GM21367 (cell line): ENCODE measurements around the gene HES5.

Experiments used
- ATAC-seq: cut with Tn5 transposase; IDR thresholded peaks from one replicate; pipeline ENCODE4 v1.9.1; 2021; ENCODE audit not compliant: unreplicated experiment

Gene HES5

GRCh38 chr1:2502661-2503553 is 27.2 kb downstream of the HES5 start:
- ATAC-seq = no peak

GRCh38 chr1:2502210-2502609 is 27.9 kb downstream of the HES5 start:
- ATAC-seq = no peak

DNA sequence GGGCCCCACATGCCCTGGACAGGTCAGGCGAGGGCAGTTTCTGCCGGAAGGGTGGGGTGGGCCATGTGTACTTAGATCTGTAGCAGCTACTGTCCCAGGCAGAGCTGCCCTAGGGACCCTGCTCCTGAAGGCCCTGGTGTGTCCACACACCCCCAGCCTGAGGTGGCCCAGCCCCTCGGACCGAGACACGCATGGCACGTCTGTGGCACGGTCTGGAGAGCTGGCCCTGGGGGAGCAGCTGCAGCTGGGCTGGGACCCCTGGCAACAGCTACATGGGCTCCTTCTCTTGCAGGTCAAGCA is 28.3 kb downstream of the HES5 start:
- ATAC-seq = no peak

GRCh38 chr1:2501041-2501819 is 28.8 kb downstream of the HES5 start:
- ATAC-seq = no peak

DNA sequence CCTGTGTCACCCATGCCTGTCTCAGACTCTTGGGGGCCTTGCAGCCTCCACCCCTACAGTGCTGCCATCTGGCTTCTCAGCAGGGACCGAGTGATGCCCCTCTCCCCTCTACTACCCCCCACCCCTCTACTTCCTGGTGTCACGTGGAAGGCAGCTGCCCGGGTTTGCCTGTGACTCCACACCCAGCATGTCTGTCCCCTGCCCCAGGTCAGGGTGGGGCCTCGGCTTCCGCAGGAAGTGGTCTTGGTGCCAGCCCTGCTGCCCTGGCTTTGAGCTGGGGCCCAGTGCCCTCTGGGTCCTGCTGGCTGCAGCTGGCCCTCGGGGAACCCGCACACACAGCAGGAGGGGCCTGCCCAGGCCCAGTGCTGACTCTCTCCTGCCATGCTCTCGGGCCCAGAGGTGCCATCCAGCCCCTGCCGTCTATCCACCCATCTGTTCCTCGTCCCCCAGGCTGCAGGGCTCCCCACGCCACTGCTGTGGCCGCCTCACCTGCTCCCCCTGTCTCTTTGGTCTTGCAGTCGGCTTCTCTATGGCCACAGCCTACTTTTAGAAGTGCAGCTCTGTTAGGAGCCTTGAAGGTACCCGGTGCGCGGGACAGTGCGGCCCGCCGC is 30.0 kb downstream of the HES5 start:
- no peak for ATAC-seq

GRCh38 chr1:2499260-2499659 is 30.8 kb downstream of the HES5 start:
- ATAC-seq = no peak

- ATAC-seq = no peak
Measured at GRCh38 chr1:2498648-2499047, 31.4 kb downstream of the HES5 start.

DNA sequence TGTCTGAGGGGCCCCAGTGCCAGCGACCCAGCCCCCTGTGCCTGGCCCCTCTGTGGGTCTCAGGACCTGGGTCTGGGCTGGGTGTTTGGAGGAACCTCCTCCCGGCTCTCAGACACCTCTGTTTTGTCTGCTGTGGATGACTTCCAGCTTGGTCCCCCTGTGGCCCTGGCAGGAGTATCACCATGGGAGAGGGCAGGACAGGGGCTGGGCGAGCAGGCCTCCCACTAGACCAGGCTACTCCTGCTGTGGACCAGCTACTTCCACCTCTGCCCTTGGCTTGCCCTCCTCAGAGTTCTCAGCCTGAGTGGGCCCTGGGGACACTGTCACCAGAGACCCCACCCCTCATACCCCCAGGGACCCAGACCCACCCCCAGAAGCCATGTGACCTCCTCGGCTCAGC is 32.2 kb downstream of the HES5 start:
- ATAC-seq = no peak

GRCh38 chr1:2496746-2497145 is 33.3 kb downstream of the HES5 start:
- no peak for ATAC-seq

DNA sequence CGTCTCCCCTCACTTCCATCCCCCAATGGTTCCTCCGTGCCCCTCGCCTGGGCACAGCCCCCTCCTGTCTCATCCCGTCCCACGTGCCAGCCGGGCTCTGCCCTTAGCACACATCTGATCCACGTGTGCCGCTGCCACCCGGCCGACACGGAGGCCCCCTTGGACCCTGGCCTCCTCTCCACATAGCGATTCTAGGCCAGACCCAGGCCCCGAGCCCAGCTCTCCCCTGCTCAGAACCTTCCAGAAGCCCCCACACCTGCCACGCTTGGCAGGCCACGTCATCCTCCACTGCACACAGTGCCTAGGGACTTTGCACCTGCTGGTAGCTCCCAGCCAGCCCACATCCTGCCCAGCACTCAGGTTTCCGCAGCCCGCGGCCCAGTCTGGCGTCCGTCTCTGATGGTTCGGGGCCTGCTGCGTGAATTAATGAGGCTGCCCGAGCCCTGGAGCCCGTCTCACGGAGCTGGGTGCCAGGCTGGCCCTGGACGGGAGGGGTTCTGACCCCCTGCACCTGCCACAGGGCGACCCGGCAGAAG is 33.9 kb downstream of the HES5 start:
- ATAC-seq = no peak

DNA sequence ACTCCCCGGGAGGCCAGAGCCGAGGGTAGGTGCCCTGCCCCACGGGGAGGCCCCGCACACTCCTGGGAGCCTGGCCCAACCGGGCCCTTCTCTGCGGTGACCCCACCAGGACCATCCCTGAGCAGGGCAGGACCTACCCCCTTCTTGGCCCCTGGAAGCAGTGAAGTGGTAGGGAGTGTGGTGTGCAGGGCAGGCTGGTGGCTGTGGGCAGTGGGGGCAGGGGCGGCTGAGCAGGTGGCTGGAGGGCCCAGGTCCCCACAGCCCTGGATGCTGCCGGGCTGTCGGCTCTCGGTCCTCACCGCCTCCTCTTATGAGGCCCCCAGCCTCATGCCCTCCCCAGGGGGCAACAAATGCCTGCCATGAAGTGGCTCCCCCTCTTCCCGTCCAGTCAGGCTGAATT is 34.5 kb downstream of the HES5 start:
- no peak for ATAC-seq

DNA sequence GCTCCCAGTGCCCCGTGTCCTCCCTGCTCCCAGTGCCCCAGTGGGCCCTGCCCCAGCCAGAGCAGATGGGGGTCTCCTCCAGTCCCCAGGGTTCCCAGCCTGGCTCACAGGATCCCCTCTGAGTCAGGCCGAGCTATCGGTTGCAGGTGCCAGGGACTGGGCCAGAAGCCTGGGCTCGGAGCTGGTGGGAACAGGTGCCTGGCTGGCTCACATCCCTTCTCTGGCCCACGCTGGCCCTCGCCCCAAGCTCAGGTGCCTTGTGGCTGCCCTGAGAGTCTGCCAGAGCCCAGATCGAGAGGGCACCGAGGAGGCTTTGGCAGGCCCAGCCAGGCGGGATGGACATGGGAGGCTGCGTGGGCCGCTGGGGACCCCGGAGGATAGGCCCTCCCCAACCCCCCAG is 35.0 kb downstream of the HES5 start:
- ATAC-seq = no peak

DNA sequence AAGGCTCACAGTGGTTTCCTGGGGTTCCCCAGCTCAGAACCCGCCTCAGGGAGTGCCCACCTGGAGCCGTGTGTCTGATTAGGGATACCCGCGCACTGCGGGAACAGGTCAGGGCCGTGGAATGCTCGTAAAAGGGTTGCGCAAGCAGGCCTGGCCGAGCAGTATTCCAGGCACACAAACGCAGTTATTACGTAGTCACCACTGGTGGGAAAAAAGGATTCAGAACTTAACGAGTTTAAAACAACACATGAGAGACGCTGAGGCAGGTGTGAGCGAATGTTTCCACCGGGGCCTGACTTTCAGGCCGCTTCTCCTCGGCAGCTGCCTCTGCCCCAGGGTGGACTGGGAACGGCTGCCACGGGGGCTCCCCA is 35.8 kb downstream of the HES5 start:
- no peak for ATAC-seq

GRCh38 chr1:2493691-2494322 is 36.3 kb downstream of the HES5 start:
- ATAC-seq = no peak

- ATAC-seq = no peak
Measured at GRCh38 chr1:2493218-2493617, 36.8 kb downstream of the HES5 start.

DNA sequence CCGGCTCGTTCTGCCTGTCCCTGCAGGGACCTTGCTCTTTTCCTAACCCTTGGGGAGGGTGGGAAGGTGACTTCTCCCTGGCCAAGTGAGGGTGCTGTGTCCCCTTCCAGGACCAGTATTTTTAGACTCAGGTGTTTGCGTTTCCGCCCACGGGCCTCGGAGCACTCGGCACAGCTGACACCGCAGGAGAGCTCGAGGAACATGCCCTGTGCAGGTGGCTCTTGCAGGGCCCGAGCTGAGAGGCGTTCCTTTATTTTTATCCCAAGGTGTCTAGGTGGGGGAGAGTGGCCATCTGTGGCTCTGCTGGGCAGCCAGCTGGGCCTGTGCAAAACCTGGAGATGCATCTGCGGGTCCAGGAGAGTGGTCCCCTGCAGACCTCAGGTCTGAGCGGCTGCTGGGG is 38.0 kb downstream of the HES5 start:
- ATAC-seq = no peak

DNA sequence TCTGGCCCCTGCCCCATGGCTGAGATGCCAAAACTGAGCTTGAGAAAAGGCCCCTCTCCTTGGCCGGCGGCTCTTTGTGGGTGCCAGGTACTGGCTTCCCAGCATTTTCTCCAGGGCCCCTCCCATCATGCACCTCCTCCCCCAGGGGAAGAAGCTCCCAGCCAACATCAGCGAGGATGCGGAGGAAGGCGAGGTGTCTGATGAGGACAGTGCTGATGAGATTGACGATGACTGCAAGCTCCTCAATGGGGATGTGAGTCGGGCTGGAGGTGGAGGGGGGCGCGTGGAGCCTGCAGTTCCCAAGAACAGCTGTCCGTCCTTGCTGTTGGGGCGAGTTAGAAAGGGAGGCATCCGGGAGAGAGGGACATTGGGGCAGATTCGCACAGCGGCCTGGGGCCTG is 40.4 kb downstream of the HES5 start:
- ATAC-seq = no peak

DNA sequence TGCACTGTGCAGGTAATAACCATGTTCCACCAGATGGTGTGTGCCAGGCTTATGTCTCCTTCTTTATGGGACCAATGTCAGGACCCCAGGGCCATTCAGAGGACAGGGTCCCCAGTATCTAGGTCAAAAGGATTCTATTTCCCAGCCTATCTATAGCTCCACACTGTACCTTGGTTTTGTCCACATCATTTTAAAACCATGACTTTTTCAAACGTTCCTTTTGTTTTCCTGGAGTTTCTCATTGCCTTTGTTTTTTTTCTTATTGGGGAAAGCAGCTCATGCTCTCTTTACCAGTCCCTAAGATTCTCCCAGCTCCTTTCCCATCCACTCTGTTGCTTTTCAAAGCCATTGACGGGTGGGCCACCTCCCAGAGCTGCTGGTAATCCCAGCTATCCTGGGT is 41.4 kb downstream of the HES5 start:
- ATAC-seq = no peak

DNA sequence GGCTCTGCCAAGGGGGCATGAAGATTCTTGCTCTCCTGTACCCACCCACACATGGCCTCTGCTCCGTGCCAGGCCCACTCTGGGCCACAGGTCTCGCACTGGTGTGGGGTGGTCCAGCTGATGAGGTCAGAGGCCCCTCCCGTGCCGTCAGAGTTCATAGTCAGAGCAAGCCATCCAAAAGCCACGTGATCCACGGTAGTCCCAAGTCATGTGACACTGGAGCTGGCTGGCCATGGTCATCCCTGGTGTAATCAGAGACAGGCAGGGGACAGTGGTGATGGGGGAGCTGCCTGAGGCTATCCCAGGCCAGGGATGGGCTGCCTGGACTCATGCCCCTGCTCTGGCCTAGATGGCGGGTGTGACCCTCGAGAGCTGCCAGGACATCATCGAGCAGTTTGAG is 43.5 kb downstream of the HES5 start:
- no peak for ATAC-seq

DNA sequence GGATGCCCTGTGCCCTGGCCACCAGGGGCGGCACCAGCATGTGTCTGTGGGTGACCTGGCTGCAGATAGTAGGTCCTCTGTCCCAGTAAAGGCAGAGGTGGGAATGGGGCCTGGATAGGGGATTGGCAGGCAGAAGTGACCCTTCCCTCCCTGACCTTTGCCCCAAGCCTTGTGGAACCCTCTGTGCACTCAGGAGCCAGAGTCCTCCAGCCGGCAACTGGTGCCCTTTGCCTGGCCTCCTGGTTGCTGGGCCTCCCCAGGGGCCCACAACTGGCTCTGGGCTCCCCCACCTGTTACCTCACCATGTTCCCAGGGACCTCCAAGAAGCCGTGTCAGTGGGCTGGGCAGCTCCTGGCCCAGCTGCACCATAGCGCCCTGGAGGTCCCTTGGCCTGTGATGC is 44.0 kb downstream of the HES5 start:
- ATAC-seq = no peak

DNA sequence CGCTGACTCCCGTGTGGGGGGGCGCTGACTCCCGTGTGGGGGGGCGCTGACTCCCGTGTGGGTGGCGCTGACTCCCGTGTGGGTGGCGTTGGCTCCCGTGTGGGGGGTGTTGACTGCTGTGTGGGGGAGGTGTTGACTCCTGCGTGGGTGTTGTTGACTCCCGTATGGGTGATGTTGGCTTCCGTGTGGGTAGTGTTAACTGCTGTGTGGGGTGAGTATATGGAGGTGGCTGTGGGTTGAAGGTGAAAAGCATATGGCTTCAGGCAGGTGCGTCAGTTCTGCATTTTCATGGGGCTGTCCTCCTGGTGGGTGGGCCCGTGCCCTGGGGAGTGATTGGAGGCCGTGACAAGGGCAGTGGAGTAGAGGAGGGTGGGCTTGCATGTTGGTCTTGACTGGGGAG is 46.1 kb downstream of the HES5 start:
- no peak for ATAC-seq
